Activated CD8-positive, alpha-beta memory T cell treated with anti-CD3 and anti-CD28 coated beads for 24 hours (primary cell): ENCODE measurements around the gene DSTYK.
A peak's percentile ranks its signal among the peaks of the same experiment; 100 is the strongest.
"Not testable (repeated sequence)": the region's sequence is repeated elsewhere in the genome, so short reads cannot be mapped to it uniquely, and the experiment has no call there.

Source experiments
- DNase-seq: peaks from one replicate; pipeline ENCODE4 v3.0.0-alpha.2; 2020

Gene DSTYK

DNA sequence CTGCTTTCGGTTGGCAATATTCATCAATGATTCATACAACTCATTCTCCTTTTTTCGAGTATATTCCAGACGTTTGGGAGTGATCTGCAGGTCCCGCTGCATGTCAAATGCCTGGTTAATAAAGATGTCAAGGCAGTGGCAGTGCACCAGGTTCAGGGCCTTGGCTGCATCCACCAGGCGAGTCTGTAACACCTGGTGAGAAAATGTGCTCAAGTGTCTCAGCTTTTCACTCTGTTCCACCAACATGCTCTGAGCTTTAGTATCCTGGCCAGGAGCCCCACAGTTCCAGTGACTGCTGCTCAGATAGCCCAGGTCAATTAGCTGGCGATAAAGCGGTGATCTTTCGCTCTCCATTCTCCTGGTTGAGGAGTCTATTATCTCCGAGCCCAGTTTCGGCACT, 42.3 kb downstream of the DSTYK start:
- DNase-seq: no peak

DNA sequence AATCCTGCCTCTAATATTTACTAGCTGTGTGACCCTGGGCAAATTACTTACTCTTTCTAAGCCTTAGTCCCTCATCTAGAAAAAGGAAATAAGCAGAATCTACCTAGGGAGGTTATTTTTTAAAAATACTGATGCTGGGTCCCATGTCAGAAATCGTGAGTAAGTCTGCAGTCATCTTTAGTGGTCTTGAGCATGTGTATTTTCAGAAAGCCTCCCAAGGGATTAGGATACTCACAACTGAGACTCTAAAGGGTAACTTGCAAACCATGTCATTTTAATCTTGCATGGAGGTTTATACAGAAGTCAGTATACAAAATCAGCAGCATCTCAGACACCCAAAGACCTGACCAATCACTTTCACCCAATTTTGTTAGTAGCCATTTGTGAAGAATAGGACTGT, 43.2 kb downstream of the DSTYK start:
- no peak for DNase-seq

DNA sequence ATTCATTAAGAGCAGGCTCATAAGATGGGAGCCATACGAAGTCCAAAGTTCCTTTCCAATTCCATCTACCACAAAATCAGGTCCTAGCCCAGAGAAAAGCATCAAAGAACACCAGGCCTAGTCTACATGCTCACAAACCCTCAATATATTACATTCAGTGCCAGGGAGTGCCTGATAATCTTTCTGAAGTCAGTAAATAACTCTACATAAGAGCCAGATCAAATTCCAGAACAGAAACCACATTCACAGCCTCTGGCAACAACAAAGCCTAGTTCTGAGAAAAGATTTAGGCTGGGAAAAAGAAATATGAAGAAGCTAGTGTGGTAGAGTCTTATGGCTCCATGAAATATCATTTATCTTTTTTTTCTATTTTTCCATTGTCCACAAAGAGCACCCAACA, 49.2 kb downstream of the DSTYK start:
- no peak for DNase-seq

DNA sequence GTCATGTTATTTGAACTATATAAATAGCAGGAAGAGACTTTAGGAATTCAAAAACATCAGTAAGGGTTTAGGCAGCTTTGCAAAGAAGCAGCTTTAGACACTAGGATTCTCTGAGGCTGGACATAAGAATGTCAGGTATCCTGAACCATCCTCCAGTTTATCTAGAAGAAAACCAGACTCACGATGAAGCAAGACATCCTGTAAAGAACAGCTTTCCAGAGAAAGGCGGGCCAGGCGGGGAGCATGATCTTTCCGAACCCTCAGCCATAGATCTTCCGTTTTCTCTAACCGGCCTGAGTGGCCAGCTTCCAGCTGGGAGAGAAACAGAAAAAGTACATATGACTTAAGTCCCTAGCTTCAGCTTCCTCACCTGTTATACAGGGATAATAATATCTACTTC, 50.4 kb downstream of the DSTYK start:
- DNase-seq: no peak

DNA sequence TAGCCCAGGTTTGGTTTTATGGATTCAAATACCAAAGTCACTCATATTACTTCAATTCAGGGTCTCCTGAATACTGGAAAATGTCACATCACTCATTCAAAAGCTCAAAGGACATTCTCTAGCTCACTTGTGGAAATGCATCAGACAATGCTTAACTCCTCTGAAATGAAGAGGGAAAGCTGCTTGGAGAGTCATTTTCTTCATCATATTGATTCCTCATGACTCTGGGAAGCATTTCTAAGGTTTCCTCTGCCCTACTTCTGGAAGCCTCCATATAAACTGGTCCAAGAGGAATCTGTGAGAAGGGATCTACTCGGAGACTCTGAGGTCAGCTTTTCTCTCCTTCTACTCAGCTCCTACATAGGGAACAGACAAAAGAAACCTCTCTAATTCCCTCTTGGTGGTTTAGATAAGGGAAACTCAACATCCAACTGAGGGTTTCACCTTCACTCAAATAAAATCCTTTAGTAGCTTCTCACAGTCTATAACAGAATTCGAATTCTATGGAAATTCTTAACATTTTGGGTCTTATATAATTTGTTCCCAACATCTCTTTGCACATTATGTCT, 53.4 kb downstream of the DSTYK start:
- no peak for DNase-seq

DNA sequence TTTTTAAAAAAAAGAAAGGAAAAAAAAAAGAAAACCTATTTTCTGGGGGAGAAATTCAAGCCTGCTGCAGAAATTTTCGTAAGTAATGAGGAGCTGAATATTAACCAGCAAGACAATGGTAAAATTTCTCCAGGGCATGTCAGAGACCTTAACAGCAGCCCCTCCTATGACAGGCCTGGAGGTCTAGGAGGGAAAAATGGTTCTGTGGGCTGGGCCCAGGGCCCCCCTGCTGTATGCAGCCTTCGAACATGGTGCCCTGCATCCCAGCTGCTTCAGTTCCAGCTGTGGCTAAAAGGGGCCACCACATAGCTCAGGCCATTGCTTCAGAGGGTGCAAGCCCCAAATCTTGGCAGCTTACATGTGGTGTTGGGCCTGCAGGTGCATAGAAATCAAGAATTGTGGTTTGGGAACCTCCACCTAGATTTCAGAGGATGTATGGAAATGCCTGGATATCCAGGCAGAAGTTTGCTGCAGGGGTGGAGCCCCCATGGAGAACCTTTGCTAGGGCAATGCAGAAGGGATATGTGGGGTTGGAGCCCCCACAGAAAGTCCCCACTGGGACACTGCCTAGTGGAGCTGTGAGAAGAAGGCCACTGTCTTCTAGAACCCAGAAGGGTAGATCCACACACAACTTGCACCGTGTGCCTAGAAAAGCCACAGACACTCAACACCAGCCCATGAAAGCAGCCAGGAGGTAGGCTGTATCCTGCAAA, 55.7 kb downstream of the DSTYK start:
- DNase-seq: not testable (repeated sequence)

DNA sequence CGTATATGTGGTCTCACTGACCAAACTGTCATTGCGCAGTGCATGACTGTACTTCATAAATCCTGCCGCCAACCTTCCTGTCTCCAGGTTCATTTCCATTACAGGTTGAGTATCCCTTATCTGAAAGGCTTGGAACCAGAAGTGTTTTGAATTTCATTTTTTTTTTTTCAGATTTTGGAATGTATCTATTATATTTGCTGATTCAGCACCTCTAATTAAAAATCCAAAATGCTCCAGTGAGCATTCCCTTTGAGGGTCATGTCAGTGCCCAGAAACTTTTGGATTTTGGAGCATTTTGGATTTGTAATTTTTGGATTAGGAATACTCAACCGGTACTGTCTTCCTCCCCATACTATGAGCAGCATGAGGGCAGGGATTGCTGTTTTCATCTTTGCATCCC, 59.0 kb downstream of the DSTYK start:
- no peak for DNase-seq

DNA sequence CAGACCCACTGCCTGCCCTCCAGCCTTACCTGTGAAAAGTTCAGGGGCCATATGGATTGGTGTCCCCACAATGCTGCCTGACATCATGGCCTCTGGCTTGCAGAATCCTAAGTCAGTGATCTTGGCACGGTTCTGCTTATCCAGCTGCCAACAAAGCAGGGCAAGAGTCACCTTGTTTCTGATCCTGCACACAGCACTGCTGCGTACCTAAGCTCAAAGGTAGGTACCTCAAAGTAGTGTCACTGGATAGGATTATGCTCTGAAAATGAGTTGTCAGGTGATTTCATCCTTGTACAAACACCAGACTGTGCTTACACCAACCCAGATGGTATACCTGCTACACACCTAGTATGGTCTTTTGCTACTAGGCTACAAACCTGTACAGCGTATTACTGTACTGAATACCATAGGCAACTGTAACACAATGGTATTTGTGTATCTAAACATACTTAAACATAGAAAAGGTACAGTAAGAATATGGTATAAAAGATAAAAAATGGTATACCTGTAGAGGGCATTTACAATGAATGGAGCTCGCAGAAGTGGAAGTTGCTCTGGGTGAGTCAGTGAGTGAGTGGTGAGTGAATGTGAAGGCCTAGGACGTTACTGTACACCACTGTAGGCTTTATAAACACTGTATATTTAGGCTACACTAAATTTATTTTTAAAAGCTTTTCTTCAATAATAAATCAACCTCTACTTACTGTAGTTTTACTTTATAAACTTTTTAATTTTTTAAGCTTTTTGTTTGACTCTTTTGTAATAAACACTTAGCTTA, 60.7 kb downstream of the DSTYK start:
- no peak for DNase-seq

DNA sequence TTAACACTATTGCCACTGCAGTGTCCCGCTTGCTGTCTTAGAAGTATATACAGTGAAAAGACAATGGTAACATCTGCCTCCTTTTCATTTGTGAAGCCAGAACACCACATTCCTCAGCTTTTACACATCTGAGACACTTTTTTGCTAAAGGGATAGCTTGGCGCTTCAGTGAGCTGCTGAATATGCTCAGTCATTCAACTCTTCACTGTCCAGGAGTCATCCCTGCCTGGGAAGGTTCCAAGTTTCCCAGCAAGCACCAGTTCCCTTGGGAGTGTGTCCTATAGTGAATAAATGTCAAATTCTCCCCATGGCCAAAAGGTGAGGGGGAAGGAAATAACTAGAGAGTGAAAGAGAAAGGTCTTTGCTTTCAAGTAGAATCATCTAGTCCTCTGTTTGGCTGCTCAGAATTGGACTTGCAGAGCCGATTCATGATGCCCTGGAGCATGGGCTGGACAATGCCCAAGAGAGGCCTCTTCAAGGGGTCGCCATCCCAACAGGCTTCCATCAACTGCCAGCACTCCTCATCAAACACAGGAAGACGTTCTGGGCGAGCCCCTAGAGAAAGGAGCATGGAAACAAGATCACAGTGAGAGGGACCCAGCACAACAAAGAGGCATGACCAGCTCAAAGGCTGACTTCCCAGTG, 64.2 kb downstream of the DSTYK start:
- no peak for DNase-seq

DNA sequence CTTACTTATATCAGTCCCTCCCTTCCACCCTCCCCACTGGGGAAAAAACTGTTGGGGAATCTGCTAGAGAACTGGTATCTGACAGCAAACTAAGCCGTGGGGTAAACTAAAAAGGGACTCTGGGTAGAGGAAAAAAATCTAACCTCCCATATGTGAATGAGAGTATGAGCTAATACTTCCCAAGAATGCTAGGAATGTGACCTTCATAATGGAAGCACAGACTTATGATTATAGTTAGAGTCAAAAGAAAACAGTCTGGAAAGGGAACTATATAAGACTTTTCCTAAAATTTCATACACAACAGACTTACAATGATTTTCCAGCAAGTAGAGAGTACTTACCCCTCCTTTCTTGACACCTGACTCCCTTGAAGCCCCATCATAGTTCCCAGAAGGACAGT, 66.8 kb downstream of the DSTYK start:
- no peak for DNase-seq

DNA sequence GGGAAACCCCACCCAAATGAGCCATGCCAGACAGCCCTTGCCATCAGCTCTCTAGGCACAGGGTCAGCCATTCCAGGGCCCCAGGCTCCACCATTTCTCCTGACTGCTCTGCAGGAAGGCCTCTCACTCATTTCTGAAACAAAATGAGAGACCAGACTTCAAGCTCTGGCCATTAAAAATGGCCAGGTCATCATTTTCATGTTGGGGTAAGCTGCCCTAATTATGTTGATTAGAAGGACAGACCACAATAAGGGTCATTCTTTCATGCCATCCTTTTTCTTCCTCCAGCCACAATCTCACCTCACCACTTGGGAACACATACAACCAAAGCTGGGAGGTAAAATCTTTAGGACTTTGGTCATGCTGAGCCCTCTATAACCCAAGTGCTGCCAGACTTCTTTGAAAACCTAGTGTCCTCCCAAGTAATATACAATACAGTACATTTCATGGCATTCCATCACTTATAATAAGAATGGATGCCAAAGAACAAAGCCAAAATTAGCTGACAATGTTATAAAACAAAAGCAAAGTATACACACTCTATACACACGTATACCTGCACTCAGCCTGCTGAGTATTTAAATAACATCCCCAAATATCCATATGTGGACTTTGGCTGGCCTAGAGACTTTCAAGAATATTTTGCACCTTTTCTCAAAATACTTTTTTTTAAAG, 67.3 kb downstream of the DSTYK start:
- no peak for DNase-seq

DNA sequence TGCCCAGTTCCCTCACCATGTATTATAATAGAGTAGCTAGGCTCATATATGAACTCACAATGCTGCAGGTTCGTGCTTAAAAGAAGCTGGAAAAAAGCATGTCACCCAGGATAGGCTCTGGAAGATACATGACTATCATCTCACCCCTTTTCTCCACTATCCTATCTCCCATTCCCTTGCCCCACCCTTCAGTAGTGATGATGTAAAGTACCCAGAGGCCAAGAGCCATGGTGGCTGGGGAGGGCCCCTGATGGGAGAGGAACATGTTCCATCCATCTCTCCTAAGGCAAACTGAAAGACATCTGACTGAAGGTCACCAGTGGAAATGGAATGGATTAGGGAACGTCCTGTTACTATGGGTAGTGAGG, 69.4 kb downstream of the DSTYK start:
- DNase-seq: no peak

DNA sequence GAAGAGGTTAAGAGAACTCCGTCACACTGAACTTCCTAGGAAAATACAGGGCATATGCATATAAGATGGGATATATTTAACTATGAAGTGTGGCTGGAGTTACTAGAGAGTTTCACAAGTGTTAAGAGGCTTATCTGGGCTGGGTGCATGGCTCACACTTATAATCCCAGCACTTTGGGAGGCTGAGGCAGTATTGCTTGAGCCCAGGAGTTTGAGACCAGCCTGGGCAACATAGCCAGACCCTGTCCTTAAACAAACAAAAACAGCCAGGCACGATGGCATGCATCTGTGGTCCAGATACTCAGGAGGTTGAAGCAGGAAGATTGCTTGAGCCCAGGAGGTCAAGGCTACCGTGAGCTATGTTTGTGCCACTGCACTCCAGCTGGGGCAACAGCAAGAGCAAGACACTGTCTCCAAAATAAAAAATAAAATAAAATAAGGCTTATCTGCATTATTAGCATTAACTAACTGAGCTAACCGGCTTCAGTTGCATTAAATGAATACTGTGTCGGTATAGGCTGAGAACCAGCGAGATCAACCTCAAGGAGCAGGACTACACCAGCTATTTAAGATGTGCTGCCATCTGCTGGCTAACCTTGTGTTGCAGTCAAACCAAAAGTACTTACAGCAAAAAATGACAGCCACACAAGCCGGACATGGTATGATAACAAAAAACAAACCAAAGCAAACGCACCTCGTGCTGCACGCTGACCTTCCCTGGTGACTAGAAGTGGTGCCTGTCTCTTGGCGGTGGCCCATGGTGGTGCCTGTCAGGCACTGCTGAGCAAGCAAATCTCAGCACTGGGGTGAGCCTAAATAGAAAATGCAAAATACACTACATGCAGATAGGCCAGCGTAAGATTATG, 70.0 kb downstream of the DSTYK start:
- DNase-seq: peak; percentile 86

DNA sequence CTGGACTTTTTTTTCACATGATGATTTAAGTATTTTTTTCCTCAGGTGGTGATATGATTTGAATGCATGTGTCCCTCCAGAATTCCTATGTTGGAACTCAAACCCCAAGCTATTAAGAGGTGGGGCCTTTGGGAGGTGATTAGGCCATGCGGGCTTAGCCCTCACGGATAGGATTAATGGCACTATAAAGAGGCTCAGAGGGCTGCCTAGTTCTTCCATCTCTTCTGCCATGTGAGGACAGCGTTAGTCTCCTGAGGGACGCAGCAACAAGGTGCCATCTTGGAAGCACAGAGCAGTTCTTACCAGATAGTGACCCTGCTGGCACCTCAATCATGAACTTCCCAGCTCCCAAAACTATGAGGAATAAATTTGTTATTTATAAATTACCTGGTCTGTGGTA, 71.4 kb downstream of the DSTYK start:
- no peak for DNase-seq

DNA sequence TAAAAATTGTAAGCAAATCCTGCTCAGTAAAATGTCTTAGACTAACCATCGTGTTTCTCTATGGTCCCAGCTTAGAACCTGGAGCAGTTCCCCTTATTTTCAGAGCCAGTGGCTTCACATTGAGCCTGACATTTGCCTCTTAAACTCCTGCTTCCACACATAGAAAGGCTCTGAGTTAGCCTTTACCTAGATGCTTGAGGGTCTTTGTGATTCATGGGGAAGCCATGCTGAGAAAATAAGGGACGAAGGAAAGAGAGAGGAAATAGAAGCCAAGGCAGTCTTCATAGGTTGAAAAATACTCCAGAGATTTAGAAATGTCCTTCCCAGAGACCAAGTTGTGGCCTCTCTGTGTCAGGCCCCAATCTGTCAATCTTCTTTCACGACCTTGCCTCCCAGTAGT, 73.6 kb downstream of the DSTYK start:
- DNase-seq: peak; percentile 5

DNA sequence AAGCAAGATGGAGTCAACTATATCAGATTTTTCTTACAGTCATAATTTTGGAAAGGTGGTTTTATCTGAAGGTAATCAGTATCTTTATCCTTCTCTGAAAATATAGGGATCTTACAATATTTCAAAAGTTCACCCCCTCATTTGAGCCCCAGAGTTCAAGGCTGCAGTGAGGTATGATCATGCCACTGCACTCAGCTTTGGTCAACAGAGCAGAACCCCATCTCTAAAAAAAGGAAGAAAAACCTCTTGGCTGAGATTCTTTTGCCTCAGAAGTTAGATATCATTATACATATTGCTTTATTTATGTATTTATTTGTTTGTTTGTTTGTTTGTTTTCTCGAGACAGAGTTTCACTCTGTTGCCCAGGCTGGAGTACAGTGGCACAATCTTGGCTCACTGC, 78.2 kb downstream of the DSTYK start:
- no peak for DNase-seq

DNA sequence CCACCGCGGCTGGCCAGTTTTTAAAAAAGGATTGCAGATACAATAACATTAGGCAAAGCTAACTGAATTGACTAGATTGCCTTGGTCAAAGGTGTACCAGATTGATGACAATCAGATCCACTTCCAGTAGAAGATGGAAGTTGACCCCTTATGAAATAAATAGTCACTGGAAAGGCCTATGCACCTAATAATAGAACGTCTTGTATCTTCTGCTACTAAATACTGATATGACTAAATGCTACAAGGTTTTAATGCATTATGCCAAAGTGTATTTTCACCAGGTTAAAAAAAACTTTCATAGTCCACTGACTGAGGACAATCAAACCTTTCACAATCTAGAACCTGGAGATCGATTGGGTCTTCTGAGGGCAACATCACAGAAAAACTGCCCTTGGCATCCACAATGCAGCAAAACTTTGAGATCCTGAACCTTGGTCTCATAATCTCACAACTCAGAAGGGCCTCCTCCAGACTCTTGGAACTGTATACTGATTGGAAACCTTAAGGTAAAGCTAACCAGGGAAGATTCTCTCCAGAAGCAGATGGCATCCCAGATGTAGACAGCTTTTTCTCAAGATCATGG, 82.0 kb downstream of the DSTYK start:
- no peak for DNase-seq

DNA sequence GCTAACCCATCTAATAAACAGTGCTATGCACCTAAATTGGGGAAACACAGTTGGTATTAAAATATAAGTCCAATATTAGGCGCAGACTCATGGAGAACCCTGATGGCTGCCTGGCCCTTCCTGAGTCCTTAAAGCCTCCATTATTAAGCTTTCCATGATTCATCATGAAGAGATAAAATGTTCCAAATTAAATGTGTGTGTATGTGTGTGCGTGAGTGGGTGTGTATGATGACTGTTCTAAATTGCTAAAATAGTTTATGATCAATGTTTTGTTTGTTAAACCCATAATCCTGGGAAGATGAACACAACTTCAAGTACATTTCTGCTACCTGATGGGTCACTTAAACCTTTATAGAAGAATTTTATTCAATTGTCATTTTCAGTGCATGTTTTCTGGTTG, 83.5 kb downstream of the DSTYK start:
- no peak for DNase-seq

DNA sequence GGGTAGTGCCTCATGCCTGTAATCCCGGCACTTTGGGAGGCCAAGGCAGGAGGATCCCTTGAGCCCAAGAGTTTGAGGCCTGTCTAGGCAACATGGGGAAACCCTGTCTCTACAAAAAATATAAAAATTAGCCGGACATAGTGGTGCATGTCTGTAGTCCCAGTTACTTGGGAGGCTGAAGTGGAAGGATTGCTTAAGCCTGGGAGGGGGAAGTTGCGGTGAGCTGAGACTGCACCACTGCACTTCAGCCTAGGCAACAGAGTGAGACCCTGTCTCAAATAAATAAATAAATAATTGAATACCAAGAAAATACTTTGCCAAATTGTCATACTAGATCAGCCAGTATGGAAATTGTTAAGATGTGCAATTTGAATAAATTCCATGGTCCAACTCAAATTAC, 83.9 kb downstream of the DSTYK start:
- no peak for DNase-seq

DNA sequence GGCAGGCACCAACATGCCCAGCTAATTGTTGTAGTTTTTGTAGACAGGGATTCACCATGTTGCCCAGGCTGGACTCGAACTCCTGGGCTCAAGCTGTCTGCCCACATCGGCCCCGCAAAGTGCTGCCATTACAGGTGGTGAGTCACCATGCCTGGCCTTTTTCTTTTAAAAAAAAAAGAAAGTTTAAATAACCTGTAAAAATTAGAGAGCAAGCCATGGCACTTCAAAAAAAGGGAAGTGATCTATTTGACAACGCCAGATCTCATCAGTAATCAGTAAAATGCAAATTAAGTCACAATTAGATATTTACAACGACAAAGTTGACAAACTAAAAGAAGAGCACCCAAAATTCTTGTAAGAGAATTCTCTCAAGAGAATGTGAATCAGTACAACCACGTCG, 86.8 kb downstream of the DSTYK start:
- DNase-seq: no peak

DNA sequence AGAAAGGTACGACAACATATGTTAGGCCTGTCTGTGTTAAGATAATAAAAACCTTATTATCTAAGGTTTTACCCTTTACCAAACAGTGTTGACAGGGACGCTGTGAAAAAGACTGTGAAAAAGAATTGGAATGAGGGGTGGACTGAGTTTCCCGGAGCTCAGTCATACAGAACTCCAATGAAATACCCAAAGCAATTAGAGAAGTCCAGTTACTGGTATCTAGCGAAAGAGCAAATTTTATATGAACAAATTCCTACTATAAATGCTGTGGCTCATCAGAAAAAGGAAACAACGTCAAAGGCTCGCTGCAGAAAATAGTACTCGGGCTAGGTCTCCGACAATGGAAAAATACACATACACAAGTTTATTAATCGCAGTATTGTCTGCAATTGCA, 89.0 kb downstream of the DSTYK start:
- DNase-seq: no peak
